Measurements from ENCODE around the gene TPM2.

DNA sequence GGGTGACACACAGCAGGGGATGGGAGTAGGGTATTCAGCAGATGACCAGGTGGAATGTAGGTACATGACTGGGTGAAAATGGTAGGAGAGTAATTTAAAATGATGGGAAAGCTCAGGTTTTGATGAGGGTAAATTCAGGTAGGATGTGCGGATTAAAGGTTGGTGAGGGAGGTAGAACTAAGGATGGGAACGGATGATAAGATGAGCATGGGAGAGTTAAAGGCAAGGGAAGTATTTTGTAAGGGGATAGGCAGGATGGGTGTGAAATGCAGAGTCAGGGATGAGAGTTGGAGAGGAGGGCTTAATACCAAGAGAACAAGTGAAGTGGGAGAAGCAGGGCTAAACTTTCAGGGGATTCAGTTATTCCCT lies 40.7 kb upstream of the TPM2 start:
- TF ChIP-seq CBX5 (IDR thresholded peaks at IDR 0.05; ENCODE audit: low read depth) (no peak), EGR1 (IDR thresholded peaks at IDR 0.05; ENCODE audit: borderline replicate concordance in 1 of 2, low read depth in 2 of 2, low read length in 2 of 2) (no peak), ZBED1 (IDR thresholded peaks at IDR 0.05; ENCODE audit: borderline replicate concordance) (no peak)
- TF ChIP-seq, protein P1, sequence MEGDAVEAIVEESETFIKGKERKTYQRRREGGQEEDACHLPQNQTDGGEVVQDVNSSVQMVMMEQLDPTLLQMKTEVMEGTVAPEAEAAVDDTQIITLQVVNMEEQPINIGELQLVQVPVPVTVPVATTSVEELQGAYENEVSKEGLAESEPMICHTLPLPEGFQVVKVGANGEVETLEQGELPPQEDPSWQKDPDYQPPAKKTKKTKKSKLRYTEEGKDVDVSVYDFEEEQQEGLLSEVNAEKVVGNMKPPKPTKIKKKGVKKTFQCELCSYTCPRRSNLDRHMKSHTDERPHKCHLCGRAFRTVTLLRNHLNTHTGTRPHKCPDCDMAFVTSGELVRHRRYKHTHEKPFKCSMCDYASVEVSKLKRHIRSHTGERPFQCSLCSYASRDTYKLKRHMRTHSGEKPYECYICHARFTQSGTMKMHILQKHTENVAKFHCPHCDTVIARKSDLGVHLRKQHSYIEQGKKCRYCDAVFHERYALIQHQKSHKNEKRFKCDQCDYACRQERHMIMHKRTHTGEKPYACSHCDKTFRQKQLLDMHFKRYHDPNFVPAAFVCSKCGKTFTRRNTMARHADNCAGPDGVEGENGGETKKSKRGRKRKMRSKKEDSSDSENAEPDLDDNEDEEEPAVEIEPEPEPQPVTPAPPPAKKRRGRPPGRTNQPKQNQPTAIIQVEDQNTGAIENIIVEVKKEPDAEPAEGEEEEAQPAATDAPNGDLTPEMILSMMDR (IDR thresholded peaks at IDR 0.05 in 2 of 3, conservative IDR thresholded peaks at IDR 0.05 in 1 of 3; ENCODE audit: control insufficient read depth in 2 of 3, extremely low read depth in 1 of 3, insufficient read depth in 1 of 3, low read depth in 3 of 3, low read length in 3 of 3) = no peak
